Mesothelial cell of epicardium (in vitro differentiated cells): ENCODE measurements around the gene HUS1B. TPM values are rescaled to one million over a fixed set of nuclear protein-coding genes. Genes with fewer than 3 reads are reported as not detected.

Source experiments
- DNase-seq, 2 experiments: peaks; one replicate each; pipeline ENCODE4 v3.0.0; 2021; ENCODE audit warnings: low spot score in 2 of 2; ENCODE audit not compliant: unreplicated experiment in 2 of 2
- H3K27ac Mint-ChIP-seq: 2 replicates; pipeline ENCODE4 v1.8.0; 2021; ENCODE audit warnings: mixed read lengths
- H3K27me3 Mint-ChIP-seq: 2 replicates; pipeline ENCODE4 v1.8.0; 2021; ENCODE audit warnings: low read depth, mixed read lengths
- H3K36me3 Mint-ChIP-seq: 2 replicates; pipeline ENCODE4 v1.8.0; 2021; ENCODE audit warnings: mixed read lengths
- H3K4me1 Mint-ChIP-seq: 2 replicates; pipeline ENCODE4 v1.8.0; 2021; ENCODE audit warnings: mixed read lengths
- H3K4me3 Mint-ChIP-seq: 2 replicates; pipeline ENCODE4 v1.8.0; 2021; ENCODE audit warnings: mild to moderate bottlenecking, moderate library complexity, mixed read lengths
- H3K9me3 Mint-ChIP-seq: 2 replicates; pipeline ENCODE4 v1.8.0; 2021; ENCODE audit warnings: mixed read lengths
- total RNA-seq: library from RNA; stranded (reverse); gene quantifications from 3 replicates; pipeline ENCODE4 v1.2.1, GENCODE V29; 2021
- TF ChIP-seq, protein P1 (sequence below): fragments of 200-600 bp; sonication (generic); IDR thresholded peaks from one replicate; pipeline ENCODE4 v1.5.0; 2021; ENCODE audit warnings: antibody characterized with exemption; ENCODE audit not compliant: unreplicated experiment

HUS1B gene
- total RNA-seq, 1 donor from 2014 or later, result 1.3 TPM

DNA sequence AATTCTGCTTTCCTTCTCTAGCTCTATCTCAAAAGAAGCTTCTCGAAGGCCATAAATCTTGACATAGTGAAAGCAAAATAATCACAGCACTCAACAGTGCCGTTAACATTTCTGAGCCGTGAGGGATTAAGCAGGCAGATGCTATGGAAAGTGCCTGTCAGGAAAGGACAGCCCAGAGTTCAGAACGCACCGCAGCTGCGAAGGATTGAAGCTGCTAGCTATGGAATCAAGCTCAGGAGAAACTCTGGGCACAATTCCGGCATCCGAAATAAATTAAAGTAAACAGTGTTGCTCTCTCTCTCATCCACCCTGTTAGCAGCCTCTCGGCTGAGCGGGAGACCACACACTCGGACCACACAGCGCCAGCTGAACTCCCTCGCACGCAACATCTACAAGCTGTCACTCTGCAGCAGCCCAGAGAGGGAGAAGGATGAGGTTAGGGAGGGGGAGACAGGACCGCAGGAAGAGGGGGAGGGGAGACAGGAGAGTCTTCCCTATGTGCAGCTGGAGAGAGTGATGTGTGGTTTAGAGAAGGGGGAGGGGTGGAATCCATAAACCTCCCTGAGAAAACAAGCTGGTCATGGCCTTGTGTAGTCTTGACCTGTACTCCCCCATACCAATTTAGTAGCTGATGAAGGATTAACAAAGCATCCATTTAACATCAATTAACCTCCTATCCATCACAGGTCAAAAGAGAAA, 27.0 kb upstream of the HUS1B start:
- H3K9me3 Mint-ChIP-seq, result no peaks in the 10 kb centered on the region
- no peaks in the 10 kb centered on the region for H3K36me3 Mint-ChIP-seq
- peak overlapping the region; percentile 36 for H3K4me3 Mint-ChIP-seq
- DNase-seq, result peak in 1 of 2 experiments; percentile 48
- H3K27ac Mint-ChIP-seq, result no peak overlapping the region
- TF ChIP-seq, protein P1, sequence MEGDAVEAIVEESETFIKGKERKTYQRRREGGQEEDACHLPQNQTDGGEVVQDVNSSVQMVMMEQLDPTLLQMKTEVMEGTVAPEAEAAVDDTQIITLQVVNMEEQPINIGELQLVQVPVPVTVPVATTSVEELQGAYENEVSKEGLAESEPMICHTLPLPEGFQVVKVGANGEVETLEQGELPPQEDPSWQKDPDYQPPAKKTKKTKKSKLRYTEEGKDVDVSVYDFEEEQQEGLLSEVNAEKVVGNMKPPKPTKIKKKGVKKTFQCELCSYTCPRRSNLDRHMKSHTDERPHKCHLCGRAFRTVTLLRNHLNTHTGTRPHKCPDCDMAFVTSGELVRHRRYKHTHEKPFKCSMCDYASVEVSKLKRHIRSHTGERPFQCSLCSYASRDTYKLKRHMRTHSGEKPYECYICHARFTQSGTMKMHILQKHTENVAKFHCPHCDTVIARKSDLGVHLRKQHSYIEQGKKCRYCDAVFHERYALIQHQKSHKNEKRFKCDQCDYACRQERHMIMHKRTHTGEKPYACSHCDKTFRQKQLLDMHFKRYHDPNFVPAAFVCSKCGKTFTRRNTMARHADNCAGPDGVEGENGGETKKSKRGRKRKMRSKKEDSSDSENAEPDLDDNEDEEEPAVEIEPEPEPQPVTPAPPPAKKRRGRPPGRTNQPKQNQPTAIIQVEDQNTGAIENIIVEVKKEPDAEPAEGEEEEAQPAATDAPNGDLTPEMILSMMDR, result no peak
- peaks cover 16% of the 10 kb centered on the region for H3K27me3 Mint-ChIP-seq
- peaks cover 25% of the 10 kb centered on the region for H3K4me1 Mint-ChIP-seq

DNA sequence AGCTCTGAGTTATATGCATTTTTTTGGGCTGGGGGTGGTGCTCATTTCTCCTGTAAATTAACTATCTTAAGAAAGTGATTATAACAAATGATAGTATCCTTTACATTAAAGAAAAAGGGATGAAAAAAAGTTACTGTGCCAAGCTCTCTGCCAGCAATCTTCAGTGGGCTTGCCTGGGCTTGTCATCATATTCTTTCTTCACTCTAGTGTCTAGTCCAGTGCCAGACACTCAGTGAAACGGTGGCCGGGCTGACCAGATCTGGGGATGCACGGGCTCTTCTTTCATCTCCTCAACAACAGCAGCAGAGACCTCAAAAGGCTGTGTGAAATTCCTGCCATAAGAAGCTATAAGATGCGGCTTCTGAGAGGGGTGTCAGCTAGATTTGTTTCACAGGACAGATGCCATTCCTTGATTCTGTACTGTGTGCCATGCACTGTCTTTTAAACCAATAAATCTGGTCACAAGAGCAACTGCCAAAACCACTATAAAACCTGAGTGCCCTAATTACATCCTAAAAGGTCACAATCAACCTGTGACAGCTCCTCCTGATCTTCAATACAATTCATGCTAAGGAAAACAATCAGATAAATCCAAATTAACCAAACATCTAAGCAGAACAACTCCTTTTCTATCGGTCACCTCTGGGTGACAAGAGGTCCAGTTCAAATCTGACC, 23.9 kb upstream of the HUS1B start:
- DNase-seq, result no peak
- no peak overlapping the region for H3K4me3 Mint-ChIP-seq
- no peaks in the 10 kb centered on the region for H3K9me3 Mint-ChIP-seq
- peaks cover 25% of the 10 kb centered on the region for H3K4me1 Mint-ChIP-seq
- TF ChIP-seq, protein P1, result no peak
- H3K27ac Mint-ChIP-seq, result no peak overlapping the region
- H3K27me3 Mint-ChIP-seq, result peaks cover 16% of the 10 kb centered on the region
- no peaks in the 10 kb centered on the region for H3K36me3 Mint-ChIP-seq

- Mint-ChIP-seq H3K36me3 (no peaks in the 10 kb centered on the region), H3K4me1 (peaks cover 25% of the 10 kb centered on the region), H3K4me3 (no peak overlapping the region), H3K27me3 (peaks cover 14% of the 10 kb centered on the region), H3K9me3 (no peaks in the 10 kb centered on the region), H3K27ac (no peak overlapping the region)
- no peak for DNase-seq
- TF ChIP-seq, protein P1, result no peak
These were observed 23.4 kb upstream of the HUS1B start for GRCh38 chr6:680251-680650.

GRCh38 chr6:679282-679681, 22.4 kb upstream of the HUS1B start:
- H3K27ac Mint-ChIP-seq, result no peak overlapping the region
- no peak overlapping the region for H3K4me3 Mint-ChIP-seq
- peaks cover 25% of the 10 kb centered on the region for H3K4me1 Mint-ChIP-seq
- no peak for DNase-seq
- no peaks in the 10 kb centered on the region for H3K9me3 Mint-ChIP-seq
- TF ChIP-seq, protein P1, result no peak
- H3K27me3 Mint-ChIP-seq, result peaks cover 14% of the 10 kb centered on the region
- H3K36me3 Mint-ChIP-seq, result no peaks in the 10 kb centered on the region

- Mint-ChIP-seq H3K36me3 (no peaks in the 10 kb centered on the region), H3K9me3 (no peaks in the 10 kb centered on the region), H3K4me3 (no peak overlapping the region), H3K27ac (no peak overlapping the region), H3K27me3 (peaks cover 12% of the 10 kb centered on the region), H3K4me1 (peaks cover 18% of the 10 kb centered on the region)
- no peak for DNase-seq
- TF ChIP-seq, protein P1, result no peak
These were observed 21.6 kb upstream of the HUS1B start for GRCh38 chr6:678520-678919.
